ENCODE measurements around the gene ANXA11. TPM values are rescaled to one million over a fixed set of nuclear protein-coding genes. Genes with fewer than 3 reads are reported as not detected.

ANXA11 gene
- total RNA-seq, 1 experiment from 2014 or later = 68.1 TPM

DNA sequence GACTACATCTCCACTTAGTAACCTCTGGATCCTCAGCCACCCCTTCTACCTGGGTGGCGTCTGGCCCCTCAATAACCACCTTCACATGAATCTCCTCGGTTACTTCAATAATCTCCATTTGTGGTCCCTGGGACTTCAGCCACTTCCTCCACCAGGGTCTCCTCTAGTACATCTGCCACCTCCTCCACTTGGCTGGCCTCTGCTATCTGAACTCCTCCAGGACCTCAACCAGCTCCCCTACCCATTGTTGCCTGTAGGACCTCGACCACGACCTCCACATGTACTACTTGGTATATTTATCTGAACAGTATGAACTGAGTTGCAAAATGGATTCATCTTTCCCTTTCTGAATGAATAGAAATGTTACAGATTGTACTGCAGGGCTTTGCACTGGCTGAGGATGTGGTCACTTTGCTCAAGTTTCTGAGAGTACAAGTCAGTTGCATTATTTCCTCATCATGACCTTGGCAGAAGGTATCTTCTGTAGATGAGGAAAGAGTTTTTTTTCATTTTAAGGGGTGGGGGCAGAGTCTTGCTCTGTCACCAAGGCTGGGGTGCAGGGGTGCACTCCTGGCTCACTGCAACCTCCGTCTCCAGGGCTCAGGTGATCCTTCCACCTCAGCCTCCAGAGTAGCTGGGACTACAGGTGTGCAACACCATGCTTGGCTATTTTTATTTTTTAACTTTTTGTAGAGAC, 48.1 kb upstream of the ANXA11 start:
- H3K4ac ChIP-seq (ENCODE audit: low read depth, low read length) = no peak overlapping the region
- Mint-ChIP-seq H3K36me3 (ENCODE audit: insufficient read depth in 1 of 3, low read depth in 3 of 3) (no peaks in the 10 kb centered on the region), H3K9me3 (no peaks in the 10 kb centered on the region; a peak in 1 of 5 replicates), H3K27ac (no peak overlapping the region), H3K4me1 (peaks cover 7 to 8% of the 10 kb centered on the region in 2 experiments), H3K4me3 (no peak overlapping the region), H3K27me3 (ENCODE audit: low read depth) (peaks cover 21% of the 10 kb centered on the region)
- WGBS (ENCODE audit: extremely low coverage, insufficient read length, low lambda C conversion rate) = no CpG with 5 or more reads among the region's 5 CpGs
- no peaks in the 10 kb centered on the region for H3K79me2 ChIP-seq (ENCODE audit: insufficient read depth, low read length)
- H4K91ac ChIP-seq (ENCODE audit: insufficient read length, low read depth, low read length) = no peak overlapping the region
- no peak overlapping the region for H2AK5ac ChIP-seq (ENCODE audit: insufficient read length, low read length)
- H3K23me2 ChIP-seq (ENCODE audit: insufficient read length, low read depth, low read length, poor library complexity, severe bottlenecking) = no peaks in the 10 kb centered on the region
- no peak overlapping the region for H2BK5ac ChIP-seq (ENCODE audit: insufficient read length, low read length)
- H2BK20ac ChIP-seq (ENCODE audit: low read depth, low read length, poor library complexity, severe bottlenecking) = no peak overlapping the region
- H4K5ac ChIP-seq (ENCODE audit: insufficient read length, low read depth, low read length) = no peak overlapping the region
- H3K27ac ChIP-seq (ENCODE audit: insufficient read length, low read depth, low read length) = no peak overlapping the region
- H3K9ac ChIP-seq (ENCODE audit: extremely low read depth, insufficient read length, low read length) = no peak overlapping the region
- H3K4me1 ChIP-seq (ENCODE audit: insufficient read depth, low read length) = no peaks in the 10 kb centered on the region
- H3K79me1 ChIP-seq (ENCODE audit: insufficient read depth, low read depth, low read length, poor library complexity, severe bottlenecking) = no peaks in the 10 kb centered on the region
- H3K56ac ChIP-seq (ENCODE audit: insufficient read length, low read depth, low read length) = no peak overlapping the region
- H3K27me3 ChIP-seq (ENCODE audit: insufficient read depth, low read length) = no peaks in the 10 kb centered on the region
- no peak for TF ChIP-seq CTCF (conservative IDR thresholded peaks at IDR 0.05)
- no peak overlapping the region for H3T11ph ChIP-seq (ENCODE audit: low read length)
- H3K4me2 ChIP-seq (ENCODE audit: insufficient read depth, insufficient read length, low read length) = no peak overlapping the region
- no peak overlapping the region for H2BK12ac ChIP-seq (ENCODE audit: insufficient read length, low read depth, low read length)
- no peak overlapping the region for H2AFZ ChIP-seq (ENCODE audit: low read length)
- H4K20me1 ChIP-seq (ENCODE audit: control insufficient read depth, insufficient read depth, insufficient read length) = no peaks in the 10 kb centered on the region
- no peak for DNase-seq
- no peak overlapping the region for H4K8ac ChIP-seq (replicated peaks; ENCODE audit: insufficient read length, low read depth, low read length)
- no peak overlapping the region for H2BK15ac ChIP-seq (ENCODE audit: low read depth, low read length)
- no peak overlapping the region for H3K18ac ChIP-seq (ENCODE audit: insufficient read length, low read depth, low read length)
- no peak overlapping the region for H3K14ac ChIP-seq (ENCODE audit: insufficient read depth, low read length)
- no peak overlapping the region for H2BK120ac ChIP-seq (ENCODE audit: low read depth, low read length, poor library complexity, severe bottlenecking)
- H3K23ac ChIP-seq (ENCODE audit: insufficient read length, low read depth, low read length) = no peak overlapping the region
- H3K9me3 ChIP-seq (ENCODE audit: control insufficient read depth, low read depth, low read length) = no peaks in the 10 kb centered on the region

Measured in H9 (cell line).